ENCODE results near the gene SOWAHA.

Gene SOWAHA

DNA sequence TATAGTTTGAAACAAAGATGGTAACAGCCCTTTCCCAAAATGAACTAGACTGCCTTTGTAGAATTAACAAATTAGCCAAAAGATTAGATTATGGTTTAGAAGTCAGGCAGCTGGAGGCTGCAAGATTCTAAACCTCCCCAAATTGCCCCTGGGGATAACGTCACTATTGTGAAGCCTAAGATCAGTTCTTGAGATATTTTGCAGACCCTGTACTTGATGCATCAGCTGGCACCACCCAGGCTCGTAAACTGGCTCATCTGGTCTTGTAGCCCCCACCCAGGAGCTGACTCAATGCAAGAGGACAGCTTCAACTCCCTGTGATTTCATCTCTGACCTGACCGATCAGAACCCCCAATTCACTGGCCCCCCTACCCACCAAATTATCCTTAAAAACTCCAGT lies 4.2 kb upstream of the SOWAHA start:
- DNase-seq, result no peak

DNA sequence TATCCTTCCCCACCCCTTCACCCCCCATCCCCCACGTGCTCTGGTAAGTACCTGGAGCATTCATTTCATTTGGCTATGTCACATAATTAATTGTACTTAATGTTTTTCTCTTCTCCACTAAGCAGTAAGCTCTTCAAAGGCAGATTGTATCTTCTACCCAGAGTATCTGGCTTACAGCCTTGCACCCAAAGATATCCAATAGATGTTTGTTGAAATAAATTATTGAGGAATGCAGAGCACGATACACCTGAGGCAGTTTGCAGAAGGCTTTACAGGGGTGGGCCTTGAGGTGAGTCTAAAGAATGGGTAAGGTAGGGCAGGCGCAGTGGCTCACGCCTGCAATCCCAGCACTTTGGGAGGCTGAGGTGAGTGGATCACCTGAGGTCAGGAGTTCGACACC lies 2.5 kb upstream of the SOWAHA start:
- no peak for DNase-seq

DNA sequence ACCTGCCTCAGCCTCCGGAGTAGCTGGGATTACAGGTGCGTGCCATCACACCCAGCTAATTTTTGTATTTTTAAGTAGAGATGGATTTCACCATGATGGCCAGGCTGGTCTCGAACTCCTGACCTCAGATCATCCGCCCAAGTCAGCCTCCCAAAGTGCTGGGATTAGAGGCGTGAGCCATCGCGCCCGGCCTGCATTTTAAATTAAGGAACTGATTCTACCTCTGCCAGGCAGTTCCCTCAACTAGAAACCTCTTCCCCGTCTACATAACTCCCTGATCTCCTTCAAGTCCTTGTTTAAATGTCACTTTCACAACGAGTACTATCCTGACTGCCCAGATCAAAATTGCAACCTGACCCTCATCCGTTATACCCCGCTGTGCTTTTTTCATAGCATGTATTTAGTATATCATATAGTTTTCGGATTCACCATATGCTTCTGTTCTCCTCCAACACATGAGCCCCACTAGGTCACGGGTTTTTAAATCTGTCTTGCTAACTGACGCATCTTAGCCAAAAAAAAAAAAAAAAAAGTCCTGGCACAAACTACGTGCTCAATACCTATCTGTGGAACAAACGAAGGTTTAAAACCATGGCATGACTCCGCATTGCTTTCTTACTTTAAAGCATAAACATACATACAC lies 858 bp upstream of the SOWAHA start:
- peak; percentile 16 for DNase-seq

DNA sequence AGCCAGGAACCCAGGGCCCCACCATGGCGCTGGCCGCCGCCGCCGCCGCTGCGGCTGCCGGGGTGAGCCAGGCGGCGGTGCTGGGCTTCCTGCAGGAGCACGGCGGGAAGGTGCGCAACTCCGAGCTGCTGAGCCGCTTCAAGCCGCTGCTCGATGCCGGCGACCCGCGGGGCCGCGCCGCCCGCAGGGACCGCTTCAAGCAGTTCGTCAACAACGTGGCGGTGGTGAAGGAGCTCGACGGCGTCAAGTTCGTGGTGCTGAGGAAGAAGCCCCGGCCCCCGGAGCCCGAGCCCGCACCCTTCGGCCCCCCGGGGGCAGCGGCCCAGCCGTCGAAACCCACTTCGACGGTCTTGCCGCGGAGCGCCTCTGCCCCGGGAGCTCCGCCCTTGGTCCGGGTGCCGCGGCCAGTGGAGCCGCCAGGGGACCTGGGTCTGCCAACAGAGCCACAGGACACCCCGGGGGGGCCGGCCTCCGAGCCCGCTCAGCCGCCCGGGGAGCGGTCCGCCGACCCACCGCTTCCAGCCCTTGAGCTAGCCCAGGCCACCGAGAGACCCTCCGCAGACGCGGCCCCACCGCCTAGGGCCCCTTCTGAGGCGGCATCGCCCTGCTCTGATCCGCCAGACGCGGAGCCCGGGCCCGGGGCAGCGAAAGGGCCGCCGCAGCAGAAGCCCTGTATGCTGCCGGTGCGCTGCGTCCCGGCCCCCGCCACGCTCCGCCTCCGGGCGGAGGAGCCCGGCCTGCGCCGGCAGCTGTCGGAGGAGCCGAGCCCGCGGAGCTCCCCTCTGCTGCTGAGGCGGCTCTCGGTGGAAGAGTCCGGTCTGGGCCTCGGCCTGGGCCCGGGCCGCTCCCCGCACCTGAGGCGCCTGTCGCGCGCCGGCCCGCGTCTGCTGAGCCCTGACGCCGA lies 749 bp downstream of the SOWAHA start:
- DNase-seq, result peak; percentile 33

DNA sequence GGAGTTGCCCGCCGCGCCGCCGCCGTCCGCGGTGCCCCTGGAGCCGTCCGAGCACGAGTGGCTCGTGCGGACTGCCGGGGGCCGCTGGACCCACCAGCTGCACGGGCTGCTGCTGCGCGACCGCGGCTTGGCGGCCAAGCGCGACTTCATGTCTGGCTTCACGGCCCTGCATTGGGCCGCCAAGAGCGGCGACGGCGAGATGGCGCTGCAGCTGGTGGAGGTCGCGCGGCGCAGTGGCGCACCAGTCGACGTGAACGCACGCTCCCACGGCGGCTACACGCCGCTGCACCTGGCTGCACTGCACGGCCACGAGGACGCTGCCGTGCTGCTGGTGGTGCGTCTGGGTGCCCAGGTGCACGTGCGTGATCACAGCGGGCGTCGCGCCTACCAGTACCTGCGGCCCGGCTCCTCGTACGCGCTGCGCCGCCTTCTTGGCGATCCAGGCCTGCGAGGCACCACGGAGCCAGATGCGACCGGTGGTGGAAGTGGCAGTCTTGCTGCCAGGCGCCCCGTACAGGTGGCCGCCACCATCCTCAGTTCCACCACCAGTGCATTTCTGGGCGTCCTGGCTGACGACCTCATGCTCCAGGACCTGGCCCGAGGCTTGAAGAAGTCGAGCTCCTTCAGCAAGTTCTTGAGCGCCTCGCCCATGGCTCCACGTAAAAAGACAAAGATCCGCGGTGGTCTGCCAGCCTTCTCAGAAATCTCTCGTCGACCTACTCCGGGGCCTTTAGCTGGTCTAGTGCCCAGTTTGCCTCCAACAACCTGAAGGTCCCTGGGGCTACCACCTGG lies 1.6 kb downstream of the SOWAHA start:
- no peak for DNase-seq

DNA sequence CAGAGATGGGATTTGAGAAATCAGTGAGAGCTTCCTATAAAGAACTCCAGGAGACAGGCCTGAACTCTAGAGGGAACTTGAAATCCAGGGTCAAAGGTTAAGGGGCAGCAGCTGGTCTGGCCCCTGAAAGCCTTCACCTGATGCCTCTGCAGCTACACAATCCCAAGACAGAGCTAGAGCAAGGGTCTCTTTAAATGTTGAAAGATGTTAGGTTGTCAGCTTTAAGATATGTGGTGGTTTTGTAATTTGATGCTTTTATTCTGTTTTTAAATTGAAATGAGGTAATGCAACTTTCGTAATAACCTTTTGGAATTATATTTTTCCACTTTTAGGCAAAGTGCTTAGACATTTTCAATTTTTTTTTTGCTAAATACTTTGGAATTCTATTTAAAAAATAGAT lies 2.4 kb downstream of the SOWAHA start:
- no peak for DNase-seq

DNA sequence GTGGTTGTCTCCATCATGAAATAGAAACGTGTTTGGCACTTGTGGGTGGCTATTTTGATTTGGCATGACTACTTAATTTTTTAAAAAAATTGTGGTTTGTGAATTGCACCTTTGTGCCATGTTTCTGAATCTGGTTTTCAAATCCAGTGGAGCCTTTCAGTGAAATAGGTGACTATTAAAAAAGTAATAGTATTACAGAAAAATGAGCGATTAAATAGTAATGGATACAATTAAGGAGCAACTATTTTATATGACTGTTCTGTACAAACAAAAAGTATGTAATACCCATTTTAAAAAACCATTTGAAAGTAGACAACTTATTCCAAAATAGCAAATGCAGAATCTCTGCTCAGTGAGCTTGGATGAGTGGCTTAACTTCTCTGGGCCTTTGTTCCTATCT lies 3.0 kb downstream of the SOWAHA start:
- DNase-seq, result no peak

DNA sequence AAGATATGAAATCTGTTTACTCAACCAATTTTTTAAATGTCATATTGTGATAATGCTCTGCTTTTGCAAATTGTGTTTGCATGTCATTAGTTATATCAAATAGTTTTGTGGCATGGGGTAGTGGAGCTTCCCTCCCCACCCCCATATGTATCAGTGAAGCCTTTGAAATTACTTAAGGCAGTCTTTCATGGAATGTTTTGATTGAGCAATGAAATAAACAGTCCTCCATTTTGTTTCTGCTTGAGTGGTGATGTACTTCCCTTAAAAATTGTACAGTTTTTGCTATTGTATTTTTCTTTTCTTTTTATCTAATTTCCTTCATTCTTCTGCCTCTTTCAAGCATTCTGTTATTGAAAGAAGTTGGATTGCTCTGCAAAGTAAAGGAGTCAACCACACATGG lies 3.5 kb downstream of the SOWAHA start:
- DNase-seq, result no peak

DNA sequence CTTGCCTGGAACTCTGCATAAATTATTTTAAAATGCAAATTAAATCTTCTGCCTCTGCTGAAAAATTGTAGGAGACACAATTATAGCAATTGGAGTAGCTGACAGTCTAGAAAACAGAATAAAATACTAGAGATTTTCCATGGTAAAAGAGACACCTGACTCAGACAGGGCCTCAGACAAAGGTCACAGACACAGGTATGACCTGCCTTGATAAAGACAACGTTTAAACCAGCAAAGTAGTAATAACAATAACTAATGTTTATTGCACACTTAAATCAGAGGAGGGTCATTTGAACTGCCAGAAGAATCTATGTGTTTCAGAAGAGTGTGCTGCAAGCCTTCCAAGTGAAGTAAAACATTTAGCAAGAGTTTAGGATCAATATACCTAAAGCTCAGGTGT lies 3.9 kb downstream of the SOWAHA start:
- DNase-seq, result no peak

DNA sequence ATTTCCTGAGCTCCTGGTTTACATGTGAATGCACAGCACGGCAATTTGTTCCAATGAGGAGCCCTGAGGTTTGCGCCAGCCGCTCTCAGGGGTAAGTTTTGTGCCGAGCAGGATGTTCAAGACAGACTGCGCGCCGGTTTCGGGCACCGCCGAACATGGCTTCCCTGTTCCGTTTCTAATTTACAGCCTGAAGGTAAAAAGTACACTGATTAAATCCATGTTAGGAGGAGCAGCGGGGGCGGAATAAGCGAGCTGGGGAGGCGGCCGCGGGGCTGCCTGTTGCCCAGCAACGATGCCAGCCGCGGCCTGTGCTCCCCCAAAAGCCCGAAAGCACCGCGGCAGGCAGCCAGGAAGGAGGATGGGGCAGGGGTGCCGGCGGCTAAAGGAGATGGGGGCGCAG lies 6.4 kb downstream of the SOWAHA start:
- DNase-seq, result no peak

DNA sequence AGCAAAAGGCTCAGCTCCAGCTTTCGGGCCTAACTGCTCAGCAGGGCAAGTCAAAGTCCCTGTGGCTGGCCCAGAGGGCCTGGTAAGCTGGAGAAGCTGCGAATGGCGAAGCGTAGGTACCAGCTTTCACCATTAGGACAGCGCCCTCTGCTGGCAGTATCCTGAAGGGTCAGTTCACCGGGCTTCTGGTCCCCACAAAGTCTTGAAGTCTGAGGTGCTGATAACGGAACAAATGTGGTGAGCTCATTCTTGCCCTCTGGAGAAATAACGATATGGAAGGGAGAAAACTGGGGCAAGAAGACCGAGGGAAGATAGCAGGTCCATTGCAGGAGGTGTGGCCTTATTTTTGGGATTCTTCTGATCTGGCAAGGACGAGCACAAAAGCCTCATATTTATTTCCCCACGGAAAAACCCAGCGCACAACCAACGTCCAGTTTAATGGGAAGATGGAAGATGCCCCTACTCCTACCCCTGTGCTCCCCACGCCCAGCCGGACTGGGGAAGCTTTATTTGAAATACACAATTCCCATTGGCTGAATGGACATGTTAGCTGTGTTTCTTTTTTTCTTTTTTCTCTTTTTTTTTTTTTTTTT lies 7.2 kb downstream of the SOWAHA start:
- peak; percentile 88 for DNase-seq

DNA sequence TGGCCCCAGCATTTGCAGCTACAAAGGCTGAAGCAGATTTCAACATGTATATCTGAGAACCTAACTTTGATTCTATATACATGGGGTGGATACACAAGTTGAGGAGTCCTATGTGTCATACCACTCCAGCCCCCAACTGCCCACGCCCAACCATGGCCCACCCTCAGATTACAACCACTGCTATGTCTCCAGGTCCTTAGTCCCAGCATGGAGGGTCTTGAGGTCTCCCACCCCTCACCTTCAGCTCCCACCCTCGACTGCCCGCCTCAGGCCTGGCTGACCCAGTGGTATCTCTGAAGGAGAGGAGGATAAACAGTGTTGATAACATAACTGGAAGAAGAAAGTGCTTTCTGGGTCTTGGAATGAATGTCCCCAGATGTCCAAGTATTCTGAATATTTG lies 8.2 kb downstream of the SOWAHA start:
- no peak for DNase-seq

DNA sequence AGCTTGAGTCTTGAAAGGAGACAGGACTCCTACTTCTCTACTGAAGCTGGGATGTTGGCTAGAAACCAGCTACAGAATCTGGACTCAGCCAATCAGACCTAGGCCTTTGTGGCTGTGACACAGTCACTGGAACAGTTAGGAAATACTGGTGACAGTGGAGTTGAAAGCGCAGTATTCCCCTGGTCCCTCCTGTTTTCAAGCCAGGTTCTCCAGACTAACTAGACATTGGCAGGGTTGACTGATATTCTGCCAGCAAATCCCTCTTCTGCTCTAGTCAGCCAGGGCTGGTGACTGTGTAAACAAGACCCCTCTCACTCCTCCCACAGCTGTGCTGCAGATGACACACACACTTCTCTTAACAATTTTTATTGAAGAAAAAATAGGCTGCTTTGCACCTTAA lies 8.7 kb downstream of the SOWAHA start:
- DNase-seq, result no peak

DNA sequence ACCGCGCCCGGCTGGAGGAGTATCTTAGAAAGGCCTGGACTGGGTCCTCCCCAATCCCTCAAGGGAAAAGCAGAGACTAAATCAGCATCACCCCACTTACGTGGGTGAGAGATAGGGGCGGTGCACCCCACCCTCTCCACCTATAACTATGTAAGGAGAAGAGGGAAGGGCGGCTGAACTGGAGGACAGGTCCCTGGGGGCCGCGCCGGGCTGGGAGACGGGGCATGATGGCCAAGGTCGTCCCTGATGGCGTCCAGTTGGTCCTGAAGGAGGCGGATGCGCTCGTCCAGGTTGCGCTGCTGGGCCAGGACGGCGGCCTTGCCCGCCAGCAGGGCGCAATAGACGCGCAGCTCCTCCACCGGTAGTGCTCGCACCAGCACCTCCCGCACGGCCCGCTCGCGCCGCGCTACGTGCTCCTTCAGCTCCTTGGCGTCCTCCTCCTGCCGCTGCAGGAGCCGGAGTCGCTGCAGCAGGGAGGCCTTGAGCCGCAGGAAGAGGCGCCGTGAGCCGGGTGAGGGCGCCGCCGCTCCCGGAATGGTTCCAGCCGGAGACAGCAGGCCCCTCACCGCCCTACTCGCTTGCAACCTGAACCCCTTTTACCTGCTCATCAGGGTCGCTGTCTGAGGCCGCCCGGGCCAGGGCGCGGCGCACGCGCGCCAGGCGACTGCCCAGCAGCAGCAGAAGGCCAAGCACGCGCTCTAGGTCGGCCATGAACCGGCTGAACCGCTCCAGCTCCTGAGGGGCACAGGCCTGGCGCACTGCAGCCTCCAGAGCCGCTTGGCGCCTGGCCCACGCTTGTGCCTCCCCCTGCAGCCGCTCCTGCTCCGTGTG lies 9.8 kb downstream of the SOWAHA start:
- DNase-seq, result no peak

DNA sequence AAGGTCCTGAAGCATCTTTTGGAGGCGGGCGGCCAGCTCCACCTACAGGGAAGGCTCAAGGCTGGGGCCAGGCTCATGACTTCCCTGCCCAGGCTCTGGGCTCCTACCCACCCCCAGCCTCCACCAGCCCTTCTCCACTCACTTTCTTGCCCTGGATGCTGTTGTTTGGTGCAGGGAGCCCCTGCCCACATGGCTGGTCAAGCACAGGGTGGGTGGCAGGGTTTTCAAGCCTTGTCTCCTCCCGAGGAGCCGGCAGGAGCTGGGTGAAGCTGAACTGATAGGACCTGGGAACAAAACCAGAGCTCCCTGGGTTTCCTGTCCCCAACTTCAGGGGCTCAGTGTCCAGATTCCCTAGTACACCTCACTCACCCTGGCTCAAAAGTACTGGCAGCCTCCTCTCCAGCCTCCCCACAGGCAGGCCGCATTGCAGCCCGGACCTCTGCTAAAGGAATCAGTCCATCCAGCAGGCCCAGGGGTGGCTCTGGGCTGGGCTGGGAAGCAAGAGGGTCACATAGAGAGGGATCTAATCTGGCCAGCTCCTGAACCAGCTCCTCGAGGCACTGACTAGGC lies 10.5 kb downstream of the SOWAHA start:
- DNase-seq, result no peak

DNA sequence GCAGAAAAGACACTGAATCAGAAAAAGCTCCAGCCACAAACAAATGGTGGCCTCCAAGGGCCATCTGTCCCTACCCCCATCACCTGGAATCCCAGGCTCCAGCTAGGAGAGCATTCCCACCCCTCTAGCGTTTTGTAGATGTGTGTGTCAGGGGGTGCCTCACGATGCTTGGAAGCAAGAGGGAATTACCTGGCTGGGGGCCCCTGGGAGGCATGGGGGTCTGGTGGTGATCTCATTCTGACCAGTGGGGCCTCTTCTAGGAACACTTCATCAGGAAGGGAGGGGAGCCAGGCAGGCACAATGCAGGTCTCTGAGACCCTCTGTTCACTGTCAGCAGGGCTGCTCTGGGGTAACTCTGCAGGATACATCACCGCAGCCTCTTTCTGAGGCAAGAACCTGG lies 11.3 kb downstream of the SOWAHA start:
- no peak for DNase-seq

DNA sequence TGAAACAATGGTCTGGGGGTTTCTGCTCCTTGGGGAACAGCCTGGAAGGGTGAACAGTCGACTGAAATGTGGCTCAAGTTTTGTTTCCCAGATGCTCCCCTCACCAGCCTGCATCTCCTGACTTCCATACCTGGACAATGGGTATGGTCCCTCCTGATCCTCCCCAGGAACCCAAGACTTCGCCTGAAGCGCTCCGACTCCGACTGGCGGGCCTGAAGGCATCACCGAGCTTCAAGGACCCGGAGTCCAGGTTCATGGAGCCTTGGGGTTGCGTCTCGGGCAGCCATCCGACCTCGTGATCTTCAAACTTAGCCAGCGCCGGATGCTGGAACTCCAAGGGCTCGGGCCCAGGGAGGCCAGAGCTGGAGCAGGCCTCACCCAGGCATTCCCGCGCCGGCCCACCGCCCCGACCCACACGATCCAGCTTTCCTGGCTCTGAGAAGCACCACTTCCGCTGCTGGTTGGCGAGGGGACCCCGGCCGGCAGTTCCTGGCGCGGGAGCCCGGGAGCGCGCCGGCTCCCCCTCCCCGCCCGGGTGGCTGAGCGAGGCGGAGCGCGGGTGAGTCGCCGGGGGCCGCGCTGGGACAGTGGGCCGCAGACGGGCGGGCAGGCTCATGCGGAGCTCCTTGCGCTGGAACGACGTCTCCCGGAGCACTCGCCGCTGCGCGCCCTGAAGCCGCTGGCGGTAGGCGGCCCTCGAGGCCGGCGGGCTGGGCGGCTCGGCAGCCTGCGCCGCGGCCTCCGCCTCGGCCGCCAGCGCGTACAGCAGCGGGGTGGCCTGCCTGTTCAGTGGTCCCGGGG lies 12.1 kb downstream of the SOWAHA start:
- DNase-seq, result no peak

DNA sequence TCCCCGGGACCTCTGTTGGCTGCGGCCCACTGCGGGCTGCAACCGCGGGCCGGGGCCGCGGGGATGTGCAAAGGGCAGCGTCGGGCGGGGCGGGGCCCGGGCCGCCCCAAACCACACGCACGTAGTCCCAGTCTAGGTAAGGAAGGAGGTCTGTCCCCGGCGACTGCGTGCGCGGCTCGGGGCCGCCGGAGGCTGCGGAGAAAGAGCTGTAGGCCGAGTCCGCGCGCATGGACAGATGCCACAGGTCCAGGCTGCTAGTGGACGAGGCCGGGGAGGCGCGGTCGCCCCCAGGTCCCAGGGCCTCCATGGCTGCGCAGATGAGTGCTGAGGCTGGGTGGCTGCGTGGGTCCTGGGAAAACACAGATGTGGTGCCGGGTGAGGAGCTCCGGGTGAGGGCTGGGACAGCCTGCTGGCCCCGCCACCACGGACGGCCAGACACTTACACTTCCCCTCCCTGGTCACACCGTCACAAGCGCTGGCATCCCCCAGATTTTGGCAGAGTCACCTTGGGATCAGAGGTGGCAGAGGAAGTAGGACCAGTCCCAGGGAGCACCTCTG lies 12.8 kb downstream of the SOWAHA start:
- peak; percentile 11 for DNase-seq

DNA sequence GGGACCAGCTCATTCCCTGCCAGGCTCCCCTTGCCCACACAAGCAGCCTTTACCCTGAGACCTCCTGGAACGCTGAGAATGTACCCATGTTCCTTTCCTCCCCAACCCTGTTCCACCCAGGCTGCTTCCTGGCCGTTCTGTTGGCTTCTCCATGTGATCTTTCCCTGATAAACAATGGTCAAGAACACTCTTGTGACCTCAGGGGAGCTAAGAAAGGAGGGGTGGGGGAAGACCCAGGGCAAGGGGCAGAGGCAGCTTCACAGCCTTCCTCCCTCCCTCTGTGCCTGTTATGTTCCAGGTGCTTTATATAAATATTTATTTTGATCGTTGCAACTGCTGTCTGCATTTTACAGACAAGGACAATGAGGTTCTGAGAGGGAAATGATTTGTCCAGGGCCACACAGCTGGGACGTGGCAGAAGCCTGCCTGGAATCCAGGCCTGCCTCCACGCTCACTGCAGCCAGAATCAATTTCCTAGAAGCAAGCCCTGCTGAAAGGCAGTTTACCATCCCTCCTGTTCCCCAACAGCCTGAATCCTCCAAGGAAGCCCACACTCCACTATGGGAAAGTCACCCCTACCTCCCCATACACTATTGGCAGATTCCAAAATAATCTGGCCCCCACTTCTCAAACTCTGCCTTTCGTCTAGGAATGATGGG lies 13.5 kb downstream of the SOWAHA start:
- DNase-seq, result no peak

DNA sequence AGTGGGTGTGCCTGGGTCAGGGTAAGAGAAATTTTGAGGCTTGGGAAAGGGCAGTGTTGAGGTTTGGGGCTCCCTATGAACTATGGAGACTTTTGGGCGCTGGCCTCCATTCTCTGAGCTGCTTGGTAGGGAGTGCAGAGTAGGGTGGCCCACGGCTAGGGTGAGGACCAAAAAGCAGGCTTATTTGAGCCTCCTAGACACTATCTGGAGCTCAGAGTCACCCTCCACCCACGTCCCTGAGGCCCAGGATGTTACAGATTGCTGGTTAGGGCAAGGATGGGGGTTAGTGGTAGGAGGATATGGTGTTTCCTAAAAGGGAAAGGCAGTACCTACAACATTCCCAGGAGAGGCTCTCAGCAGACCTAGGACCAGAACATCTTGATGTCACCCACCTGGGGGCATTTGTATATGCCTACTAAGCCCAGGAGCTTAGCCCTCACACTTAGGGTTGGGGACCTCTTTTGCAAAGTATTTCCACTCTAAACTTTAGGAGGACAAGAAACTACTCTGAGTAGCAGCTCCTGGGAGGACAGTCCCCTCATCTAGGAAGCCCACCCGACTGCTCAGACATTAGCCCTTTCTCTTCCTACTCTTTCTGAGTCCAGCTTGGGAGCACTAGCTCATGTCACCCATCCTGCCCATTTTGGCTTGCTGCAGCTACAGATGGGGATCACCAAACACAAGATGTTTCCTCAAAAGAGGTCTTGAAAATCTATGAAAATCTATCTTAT lies 15.0 kb downstream of the SOWAHA start:
- no peak for DNase-seq

Measured in CD4-positive, alpha-beta T cell treated with Interleukin-21 for 1 hour (primary cell).